ENCODE data around the gene PLCB1.

PLCB1 gene

GRCh38 chr20:8213270-8213669, 81.2 kb downstream of the PLCB1 start:
- no peak for DNase-seq

GRCh38 chr20:8213831-8214587, 81.9 kb downstream of the PLCB1 start:
- DNase-seq, result no peak

GRCh38 chr20:8215361-8215781, 83.3 kb downstream of the PLCB1 start:
- DNase-seq, result no peak

GRCh38 chr20:8216375-8217200, 84.5 kb downstream of the PLCB1 start:
- no peak for DNase-seq

- no peak for DNase-seq
Measured at GRCh38 chr20:8218861-8219260, 86.8 kb downstream of the PLCB1 start.

- DNase-seq, result no peak
Measured at GRCh38 chr20:8219403-8219802, 87.3 kb downstream of the PLCB1 start.

GRCh38 chr20:8220716-8221115, 88.7 kb downstream of the PLCB1 start:
- DNase-seq, result no peak

- no peak for DNase-seq
Measured at GRCh38 chr20:8221887-8222419, 89.9 kb downstream of the PLCB1 start.

GRCh38 chr20:8223091-8223870, 91.2 kb downstream of the PLCB1 start:
- DNase-seq, result no peak

GRCh38 chr20:8225658-8226057, 93.6 kb downstream of the PLCB1 start:
- no peak for DNase-seq

- no peak for DNase-seq
Measured at GRCh38 chr20:8226106-8226505, 94.0 kb downstream of the PLCB1 start.

GRCh38 chr20:8227293-8227692, 95.2 kb downstream of the PLCB1 start:
- no peak for DNase-seq

GRCh38 chr20:8228315-8228714, 96.2 kb downstream of the PLCB1 start:
- DNase-seq, result no peak

GRCh38 chr20:8229090-8229489, 97.0 kb downstream of the PLCB1 start:
- no peak for DNase-seq

GRCh38 chr20:8231038-8231437, 99.0 kb downstream of the PLCB1 start:
- DNase-seq, result no peak

GRCh38 chr20:8232332-8232731, 100.3 kb downstream of the PLCB1 start:
- DNase-seq, result no peak

GRCh38 chr20:8234580-8234979, 102.5 kb downstream of the PLCB1 start:
- DNase-seq, result no peak

- DNase-seq, result no peak
Measured at GRCh38 chr20:8242066-8242465, 110.0 kb downstream of the PLCB1 start.

GRCh38 chr20:8242827-8243724, 111.0 kb downstream of the PLCB1 start:
- DNase-seq, result no peak

GRCh38 chr20:8244637-8245036, 112.6 kb downstream of the PLCB1 start:
- no peak for DNase-seq

- no peak for DNase-seq
Measured at GRCh38 chr20:8246153-8246552, 114.1 kb downstream of the PLCB1 start.

GRCh38 chr20:8246716-8247115, 114.7 kb downstream of the PLCB1 start:
- no peak for DNase-seq

Data from NCI-H1048 (cell line).